HG02759 (cell line): Measurements from ENCODE around the gene CLDN22.

Experiments used
- ATAC-seq: cut with Tn5 transposase; IDR thresholded peaks from one replicate; pipeline ENCODE4 v1.9.1; 2021; ENCODE audit warnings: mild to moderate bottlenecking, moderate library complexity; ENCODE audit not compliant: unreplicated experiment

CLDN22 gene

GRCh38 chr4:183320211-183321059 lies at the start of gene CLDN22:
CLDN22 (minus strand) TSS chr4:183320276; CDS start chr4:183320218, 58 bp downstream.
- no peak for ATAC-seq

- no peak for ATAC-seq
Measured at GRCh38 chr4:183369073-183369472, 49.0 kb upstream of the CLDN22 start.

DNA sequence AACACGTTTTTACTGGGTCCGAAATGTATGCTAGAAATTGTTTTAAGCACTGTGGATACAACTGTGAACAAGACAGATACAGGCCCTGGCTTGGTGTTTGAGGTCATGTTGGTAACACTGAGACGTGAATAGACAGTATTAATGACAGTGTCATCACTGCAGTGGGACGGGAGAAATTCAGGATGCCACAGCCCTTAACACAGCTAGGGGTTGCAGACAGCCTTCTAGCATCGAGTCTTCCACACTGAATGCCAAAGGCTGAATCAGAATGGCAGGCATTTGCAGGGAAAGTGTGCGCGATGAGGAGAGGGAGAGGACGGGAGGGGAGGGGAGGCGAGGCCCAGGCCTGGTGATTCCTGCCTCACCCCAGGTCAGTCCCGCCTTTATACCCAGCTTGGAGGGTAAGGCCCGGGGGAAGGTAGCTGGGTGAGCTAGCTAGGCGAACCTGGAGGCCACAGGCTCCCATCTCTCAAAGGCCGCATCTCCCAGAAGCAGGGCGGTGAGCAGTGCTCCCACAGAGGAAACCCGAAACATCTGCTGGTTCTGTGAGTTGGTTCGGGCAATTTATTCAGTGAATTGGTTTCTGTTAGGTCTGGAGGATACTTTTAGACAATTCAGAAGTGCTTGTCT lies 46.2 kb upstream of the CLDN22 start:
- no peak for ATAC-seq

DNA sequence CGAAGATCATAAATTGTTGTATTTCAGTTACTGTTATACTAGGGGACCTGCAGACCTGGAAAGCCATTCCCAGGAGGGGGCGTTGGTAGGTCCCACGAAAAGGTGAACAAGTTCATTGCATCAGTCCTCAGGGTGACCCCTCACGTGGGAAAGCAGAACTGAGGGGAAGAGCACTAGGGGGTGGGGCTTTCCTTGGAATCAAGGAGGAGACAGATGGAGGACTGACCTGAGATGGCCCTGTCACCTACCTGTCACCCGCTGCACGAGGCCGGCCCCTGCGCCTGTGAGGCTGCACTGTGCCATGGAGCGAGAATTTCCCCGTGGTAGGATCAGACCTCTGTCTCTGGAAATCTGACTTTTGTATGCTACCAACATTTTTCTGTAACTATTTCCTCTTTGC lies 43.9 kb upstream of the CLDN22 start:
- no peak for ATAC-seq

DNA sequence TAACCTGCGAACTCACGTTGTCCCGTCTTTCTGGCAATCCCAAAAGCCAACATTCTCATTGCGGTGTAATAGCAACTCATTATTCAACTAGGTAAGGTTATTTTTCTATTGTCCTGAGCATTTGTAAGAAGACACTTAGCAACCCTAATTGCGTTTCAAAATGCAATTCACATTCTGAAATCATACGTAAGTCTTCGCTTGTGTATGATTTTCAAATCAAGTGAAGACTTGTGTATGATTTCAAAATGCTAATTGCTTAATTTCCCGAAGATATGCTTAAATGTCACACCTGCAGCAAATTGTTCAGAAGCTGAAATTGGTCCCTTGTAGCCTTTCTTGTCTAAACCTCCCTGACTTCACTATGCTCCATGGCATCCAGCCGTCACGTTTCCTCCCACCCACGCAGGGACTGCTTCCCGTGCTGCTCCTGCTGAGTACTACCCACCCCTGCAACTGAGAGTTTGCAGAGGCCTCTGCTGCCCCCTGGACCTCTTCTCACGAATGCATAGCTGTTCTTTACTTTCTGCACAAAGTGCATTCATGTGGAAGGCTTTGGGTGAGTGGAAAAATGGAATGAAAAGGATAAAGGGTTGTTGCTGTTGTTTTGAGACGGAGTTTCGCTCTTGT lies 43.0 kb upstream of the CLDN22 start:
- no peak for ATAC-seq

DNA sequence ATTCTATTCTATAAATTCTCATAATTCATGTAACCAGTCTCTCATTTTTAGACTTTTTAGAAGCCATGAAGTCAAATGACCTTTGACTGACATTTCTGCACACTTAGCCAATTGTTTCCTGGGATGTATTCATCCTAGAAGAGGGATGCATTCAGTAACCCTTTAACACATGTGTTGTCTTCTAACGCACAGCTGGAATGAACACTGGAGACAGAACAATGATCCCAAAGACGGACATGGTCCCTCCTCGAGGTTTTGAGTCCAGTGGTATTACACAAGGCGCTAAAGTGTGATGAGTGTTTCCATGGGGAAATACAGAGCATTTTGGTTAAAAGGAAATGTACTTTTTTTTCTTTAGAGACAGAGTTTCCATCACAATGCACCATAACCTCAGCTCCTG lies 42.0 kb upstream of the CLDN22 start:
- no peak for ATAC-seq

DNA sequence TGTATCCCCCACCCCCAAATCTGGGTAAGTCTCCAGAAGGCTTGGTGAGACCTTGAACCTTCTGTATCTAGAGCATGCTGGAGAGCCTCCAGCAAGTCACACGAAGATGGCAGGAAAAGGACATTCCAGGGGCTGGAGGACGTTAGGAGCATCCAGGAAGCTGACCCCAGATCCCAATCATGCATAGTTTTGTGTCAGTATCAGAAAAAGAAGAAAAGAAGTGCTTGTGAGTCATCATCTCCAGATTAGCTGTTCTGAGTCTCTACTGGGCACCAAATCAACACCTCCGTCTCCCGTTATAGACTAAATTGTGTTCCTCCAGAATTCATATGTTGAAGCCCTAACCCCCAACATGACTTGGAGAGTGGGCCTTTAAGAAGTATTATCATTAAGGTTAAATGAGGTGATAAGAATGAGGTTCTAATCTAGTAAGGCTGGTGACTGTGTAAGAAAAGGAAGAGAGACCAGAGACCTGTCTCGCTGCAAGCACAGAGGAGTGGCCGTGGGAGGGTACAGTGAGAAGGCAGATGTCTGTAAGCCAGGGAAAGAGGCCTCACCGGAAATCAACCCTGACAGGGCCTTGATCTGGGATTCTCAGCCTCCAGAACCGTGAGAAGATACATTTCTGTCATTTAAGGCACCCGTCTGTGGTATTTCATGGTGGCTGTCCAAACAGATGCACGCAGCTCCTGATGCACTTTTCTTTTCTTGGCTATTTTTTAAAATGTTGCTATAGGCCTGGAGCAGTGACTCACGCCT lies 40.3 kb upstream of the CLDN22 start:
- ATAC-seq, result no peak

DNA sequence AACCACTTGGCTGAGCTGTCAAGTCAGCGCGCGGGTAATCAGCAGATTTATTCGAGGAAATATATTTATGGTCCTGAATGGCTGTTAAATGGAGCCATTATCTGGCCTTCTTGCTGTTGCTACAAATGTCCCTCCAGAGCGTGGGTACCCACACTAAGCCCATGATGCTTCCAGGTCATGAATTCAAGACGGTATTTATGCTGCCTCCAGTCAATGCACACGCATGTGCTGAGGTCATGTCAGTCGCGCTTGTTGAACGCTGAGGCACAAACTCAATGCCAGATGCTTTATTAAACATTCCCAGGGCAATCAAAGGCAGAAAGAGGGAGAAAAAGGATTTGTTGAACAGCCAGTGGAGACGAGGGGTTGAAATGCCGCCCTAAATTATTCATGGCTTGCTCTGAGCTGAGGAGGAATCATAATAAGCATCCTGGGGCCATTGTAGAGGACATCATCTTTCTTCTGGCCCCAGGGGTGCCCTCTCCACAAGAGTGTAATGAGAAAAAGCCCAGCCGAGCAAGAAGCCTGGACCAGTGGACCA lies 38.2 kb upstream of the CLDN22 start:
- ATAC-seq, result no peak

- no peak for ATAC-seq
Measured at GRCh38 chr4:183356931-183357675, 37.0 kb upstream of the CLDN22 start.

DNA sequence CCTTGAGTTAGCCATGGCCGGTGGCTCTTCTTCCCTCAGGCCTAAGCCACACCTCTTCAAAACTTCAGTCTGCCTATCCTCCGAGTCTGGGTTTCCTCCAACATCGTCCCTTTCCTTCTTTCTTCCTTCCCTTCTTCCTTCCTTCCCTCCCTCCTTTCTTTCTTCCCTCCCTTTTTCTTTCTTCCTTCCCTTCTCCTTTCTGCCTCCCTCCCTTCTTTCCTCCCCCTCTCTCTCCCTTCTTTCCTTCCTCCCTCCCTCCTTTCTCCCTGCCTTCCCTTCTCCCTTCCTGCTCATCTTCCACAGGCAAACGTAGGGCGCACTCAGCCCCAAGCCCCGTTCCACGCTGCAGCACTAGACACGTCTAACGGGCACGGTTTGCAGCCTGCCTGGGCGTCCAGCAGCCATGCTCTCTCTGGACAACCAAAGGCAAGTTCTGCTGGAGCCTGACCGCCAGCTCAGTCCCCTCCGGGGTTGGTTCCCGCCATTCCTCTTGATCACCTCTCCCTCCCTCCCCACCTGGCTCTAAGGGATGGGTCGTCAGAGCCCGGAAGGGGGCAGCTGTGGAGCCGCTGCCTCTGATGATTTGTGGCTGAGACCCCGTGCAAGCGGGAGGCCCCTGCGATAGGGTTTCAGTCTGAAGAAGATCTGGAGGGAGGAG lies 36.2 kb upstream of the CLDN22 start:
- ATAC-seq, result no peak

DNA sequence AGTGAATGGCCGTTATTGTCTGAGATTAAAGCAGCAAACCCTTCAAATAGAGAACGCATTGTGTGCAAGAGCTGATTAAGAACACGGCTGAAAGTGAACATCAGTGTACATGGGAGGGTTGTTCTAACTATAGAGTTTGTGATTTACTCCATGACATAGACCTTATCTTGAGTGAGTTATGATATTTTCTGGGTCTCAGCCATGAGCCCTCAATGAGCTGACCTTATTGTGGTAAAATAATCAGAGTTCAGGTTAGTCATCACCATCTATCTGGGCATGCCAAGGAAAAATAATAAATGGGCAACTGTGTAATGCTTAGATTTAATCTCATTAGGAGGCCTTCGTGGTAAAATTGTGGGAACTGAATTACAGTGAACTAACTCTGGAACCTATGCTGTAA lies 35.3 kb upstream of the CLDN22 start:
- ATAC-seq, result no peak

- ATAC-seq, result no peak
Measured at GRCh38 chr4:183354219-183354618, 34.1 kb upstream of the CLDN22 start.

- no peak for ATAC-seq
Measured at GRCh38 chr4:183353557-183353956, 33.5 kb upstream of the CLDN22 start.

GRCh38 chr4:183352546-183352945 lies 32.5 kb upstream of the CLDN22 start:
- no peak for ATAC-seq

DNA sequence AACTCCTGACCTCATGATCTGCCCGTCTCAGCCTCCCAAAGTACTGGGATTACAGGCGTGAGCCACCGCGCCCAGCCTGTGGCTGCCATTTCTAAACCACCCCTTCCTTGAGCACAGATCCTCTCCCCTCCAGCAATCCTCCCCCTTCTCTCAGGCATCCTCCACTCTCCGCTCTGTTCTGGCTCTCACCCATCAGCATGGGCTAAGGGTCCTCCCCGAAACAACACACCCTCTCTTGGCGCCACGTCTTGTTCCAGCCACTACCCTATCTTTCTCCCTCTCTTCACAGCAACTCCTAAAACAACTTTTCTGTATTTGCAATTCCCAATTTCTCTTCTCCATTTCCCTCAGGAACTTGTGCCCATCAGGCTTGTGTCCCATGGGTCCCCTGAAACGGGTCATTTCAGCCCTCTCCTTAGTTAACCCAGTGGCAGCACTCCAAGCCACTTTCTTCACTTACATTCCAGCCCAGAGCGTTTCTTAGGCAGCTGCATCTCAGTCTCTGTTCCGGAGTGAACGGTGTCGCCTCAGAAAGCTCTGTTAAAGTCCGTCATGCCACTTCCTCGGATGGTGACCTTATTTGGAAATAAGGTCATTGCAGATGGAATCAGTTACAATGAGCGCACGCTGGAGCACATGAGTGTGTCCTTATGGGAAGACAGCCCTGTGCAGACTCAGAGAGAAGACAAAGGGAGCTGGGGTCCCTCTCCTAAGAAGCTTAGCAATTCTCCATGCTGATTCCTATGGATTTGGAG lies 30.4 kb upstream of the CLDN22 start:
- ATAC-seq, result no peak

DNA sequence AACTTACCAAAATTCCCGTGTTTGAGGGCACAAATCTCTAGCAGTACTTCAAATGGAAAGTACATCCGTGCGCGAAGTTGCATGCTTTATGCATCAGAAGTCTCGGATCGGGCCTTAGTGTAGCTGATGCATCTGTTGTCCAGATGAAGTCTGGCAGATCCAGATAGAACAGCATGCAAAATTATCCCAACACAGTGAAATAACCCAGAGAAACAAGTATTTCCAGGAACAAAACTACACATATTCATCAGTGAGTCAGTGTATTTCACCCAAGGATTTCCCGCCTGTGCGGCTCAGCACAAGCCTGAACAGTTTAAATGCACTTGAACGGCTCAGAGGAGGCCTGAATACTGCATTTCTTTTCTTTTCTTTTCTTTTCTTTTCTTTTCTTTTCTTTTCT lies 29.6 kb upstream of the CLDN22 start:
- no peak for ATAC-seq

GRCh38 chr4:183348706-183349659 lies 28.9 kb upstream of the CLDN22 start:
- no peak for ATAC-seq

DNA sequence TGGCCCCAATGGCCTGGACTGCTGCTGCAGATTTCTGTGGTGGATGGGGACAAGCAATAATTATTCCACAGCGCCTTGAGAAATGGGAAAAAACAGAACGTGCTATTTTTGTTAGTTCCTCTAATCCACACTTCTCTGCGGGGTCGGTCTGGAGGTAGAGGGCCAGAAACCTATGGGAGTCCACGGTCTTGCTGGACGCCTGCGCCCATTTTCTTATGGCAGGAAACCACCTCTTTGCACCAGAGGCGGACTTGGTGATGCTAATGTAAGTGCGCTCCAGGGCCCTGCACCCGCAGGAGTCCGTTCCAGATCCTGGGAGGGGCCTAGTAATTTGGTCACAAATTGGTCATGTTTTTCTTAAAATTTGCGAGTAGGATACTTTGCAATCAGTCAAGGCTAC lies 28.1 kb upstream of the CLDN22 start:
- no peak for ATAC-seq
